Epithelial cell of esophagus (primary cell): ENCODE measurements around the gene DAZAP1.

Source experiments
- DNase-seq: peaks from one replicate; pipeline ENCODE4 v3.0.0; 2010; ENCODE audit warnings: low read depth
- H3K4me3 ChIP-seq: 2 replicates; pipeline ENCODE4 v1.5.1; 2011; ENCODE audit warnings: mild to moderate bottlenecking, low read length, control low read depth
- TF ChIP-seq, protein P1 (sequence below): IDR thresholded peaks from 2 replicates; pipeline ENCODE4 v1.5.1; 2011; ENCODE audit warnings: low read depth, mild to moderate bottlenecking, low read length, control low read depth, inconsistent platforms; ENCODE audit not compliant: insufficient read depth; ENCODE audit errors: missing control alignments

Gene DAZAP1

DNA sequence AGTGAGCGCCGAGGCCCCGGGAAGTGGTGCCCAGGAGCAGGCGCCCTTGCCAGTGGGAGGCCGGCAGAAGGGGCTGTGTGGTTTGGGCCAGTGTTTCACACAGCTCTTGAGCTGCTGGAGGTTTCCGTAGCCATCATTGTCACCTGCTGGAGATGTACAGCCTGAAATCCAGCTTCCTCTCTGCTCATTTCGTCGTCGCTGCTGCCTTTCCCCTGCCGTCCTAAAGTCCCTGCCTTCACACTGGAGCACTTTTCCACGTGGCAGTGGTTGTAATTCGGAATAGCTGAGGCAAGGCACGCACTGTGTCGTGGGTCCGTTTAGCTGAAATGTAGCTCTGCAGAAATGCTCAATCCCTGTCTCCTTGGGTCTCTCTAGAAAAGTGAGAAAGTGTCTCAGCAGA lies 13.2 kb downstream of the DAZAP1 start:
- H3K4me3 ChIP-seq: no peak overlapping the region
- TF ChIP-seq, protein P1, sequence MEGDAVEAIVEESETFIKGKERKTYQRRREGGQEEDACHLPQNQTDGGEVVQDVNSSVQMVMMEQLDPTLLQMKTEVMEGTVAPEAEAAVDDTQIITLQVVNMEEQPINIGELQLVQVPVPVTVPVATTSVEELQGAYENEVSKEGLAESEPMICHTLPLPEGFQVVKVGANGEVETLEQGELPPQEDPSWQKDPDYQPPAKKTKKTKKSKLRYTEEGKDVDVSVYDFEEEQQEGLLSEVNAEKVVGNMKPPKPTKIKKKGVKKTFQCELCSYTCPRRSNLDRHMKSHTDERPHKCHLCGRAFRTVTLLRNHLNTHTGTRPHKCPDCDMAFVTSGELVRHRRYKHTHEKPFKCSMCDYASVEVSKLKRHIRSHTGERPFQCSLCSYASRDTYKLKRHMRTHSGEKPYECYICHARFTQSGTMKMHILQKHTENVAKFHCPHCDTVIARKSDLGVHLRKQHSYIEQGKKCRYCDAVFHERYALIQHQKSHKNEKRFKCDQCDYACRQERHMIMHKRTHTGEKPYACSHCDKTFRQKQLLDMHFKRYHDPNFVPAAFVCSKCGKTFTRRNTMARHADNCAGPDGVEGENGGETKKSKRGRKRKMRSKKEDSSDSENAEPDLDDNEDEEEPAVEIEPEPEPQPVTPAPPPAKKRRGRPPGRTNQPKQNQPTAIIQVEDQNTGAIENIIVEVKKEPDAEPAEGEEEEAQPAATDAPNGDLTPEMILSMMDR: no peak
- no peak for DNase-seq

DNA sequence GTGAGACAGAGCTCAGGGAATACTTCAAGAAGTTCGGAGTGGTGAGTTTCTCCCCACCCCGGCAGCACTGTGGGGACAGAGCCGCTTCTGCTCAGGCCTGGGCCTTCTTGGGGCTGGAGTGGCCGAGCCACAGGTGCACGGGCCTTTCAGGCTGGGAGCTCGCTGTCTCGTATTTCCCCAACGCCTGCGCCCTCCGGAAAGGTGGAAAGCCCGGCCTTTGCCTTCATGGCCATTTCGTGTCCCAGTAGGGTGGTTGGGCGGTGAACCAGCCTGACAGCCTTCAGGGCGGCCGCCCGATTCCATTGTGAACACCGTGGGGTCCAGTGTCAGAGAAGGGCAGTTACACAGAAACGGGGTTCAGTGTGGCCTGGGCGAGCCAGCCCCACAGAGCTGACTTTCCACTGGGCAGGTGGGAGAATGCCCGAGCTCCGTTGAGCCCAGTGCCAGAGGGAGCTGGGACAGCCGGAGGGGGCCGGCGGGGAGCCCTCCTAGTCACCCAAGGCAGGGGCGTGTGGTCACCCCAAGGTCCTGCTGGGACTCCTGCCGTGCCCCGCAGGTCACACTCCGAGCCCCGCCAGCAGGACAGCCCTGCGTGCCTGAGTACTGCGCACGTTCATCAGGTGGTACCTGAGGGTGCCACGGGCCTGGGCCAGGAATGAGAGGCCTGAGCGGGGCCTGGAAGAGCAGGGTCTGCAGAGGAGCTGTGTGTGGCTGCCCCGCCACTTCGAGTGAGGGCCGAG lies 14.0 kb downstream of the DAZAP1 start:
- TF ChIP-seq, protein P1: no peak
- H3K4me3 ChIP-seq: no peak overlapping the region
- DNase-seq: no peak

DNA sequence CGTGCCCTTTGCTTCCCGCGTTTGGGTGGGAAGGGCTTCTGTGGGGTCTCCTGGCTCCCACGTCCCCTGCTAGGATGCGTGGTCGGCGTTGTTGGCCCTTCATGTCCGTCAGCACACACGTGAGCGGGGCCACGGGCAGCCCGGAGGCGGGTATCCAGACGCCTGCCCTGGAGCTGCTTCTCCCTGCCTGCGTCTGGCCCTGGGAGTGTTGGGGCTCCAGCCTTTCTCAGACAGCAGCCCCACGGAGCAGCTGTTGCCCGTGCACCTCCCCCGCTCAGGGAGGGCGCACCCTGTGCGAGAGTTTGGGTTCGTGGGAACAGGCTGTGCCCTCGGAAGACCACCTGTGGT lies 14.5 kb downstream of the DAZAP1 start:
- no peak overlapping the region for H3K4me3 ChIP-seq
- no peak for DNase-seq
- TF ChIP-seq, protein P1: no peak

DNA sequence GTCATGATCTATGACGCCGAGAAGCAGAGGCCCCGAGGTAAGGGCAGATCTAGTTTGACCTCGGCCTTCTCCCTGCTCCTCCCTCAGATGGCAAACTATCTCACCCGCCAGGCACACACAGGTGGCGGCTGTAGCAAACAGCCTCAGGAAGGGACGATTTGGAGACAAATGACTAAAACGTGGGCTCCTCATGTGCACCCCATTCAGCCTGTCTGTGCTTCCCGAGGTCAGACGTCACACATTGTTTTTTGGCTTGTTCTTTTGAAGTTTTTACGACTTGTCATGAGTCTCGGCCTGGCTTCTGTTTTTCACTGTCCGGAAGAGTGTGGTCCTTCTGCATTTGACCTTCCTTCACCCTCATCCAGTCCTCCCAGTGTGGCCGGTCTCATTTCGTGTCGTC lies 15.0 kb downstream of the DAZAP1 start:
- TF ChIP-seq, protein P1: no peak
- H3K4me3 ChIP-seq: no peak overlapping the region
- DNase-seq: no peak

DNA sequence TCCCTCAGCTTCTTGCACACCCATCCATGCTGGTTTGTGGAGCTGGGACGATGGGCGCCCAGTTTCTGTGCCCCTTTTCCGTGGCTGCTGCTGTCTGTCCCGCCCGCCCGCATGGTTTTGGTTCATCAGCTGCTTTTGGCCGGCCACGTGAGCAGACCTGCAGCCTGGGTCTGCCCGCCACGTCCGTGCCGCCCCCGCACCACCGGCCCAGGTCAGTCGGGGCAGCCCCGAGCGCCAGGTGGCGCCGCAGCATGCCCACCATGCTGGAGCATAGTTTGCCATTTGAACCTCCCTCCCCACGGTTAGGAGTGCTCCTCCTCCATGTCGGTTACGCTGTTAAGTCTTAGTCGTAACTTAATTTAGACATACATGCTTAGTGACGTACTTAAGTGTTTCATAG lies 15.6 kb downstream of the DAZAP1 start:
- no peak for DNase-seq
- H3K4me3 ChIP-seq: no peak overlapping the region
- TF ChIP-seq, protein P1: no peak

DNA sequence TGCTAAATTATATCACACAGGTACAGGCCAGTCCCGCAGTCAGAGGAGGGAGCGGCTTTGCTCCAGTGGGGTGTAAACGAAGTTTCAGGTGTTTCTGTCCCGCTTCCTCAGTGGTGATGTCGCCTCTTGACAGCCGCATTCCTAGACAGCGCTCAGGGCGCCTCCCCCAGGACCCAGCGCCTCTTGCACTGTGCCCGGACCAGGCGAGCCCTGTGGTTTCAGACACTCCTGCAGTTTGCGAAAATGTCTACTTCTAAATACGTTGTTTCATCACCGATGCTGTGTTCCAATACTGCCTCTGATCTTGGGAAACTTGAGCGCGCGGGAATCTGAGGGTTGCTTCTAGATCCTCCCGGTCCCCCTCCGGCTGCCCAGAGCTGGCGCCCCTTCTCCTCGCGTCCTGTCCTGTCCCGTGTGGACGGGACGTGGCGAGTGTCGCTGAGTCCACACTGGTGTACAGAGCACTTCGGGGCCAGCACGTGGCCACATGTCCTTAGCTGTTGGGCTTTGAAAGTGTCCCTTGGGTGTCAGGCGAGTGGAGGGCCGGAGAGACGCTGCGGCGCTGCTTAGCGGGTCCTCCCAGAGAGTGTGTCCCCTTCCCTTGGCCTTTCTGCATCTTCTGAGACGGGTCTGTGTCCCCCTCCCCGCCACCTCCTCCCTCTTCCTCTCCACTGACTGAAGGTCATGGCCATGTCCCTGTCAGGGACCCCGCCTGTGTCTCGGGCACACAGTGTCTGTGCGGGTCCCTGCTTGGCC lies 16.2 kb downstream of the DAZAP1 start:
- no peak for DNase-seq
- H3K4me3 ChIP-seq: no peak overlapping the region
- TF ChIP-seq, protein P1: no peak
